Smooth muscle cell (in vitro differentiated cells): ENCODE measurements around the gene RAE1. TPM values are rescaled to one million over a fixed set of nuclear protein-coding genes. Genes with fewer than 3 reads are reported as not detected.

Experiments
- DNase-seq: peaks from one replicate; lab custom pipeline; 2025; ENCODE audit not compliant: unreplicated experiment; lab: John Stamatoyannopoulos, UW
- H2AFZ ChIP-seq: fragments of 200-600 bp; sonication (generic); 2 replicates; pipeline ENCODE4 v1.6.0; 2016; ENCODE audit warnings: antibody characterized with exemption, low read depth, mild to moderate bottlenecking
- H3F3A ChIP-seq: fragments of 200-600 bp; sonication (generic); 2 replicates; pipeline ENCODE4 v1.6.0; 2017; ENCODE audit warnings: antibody characterized with exemption, low read depth
- H3K27ac ChIP-seq: fragments of 200-600 bp; sonication (generic); 2 replicates; pipeline ENCODE4 v1.5.1; 2016; ENCODE audit warnings: low read depth, mild to moderate bottlenecking
- H3K27me3 ChIP-seq: fragments of 200-600 bp; sonication (generic); 2 replicates; pipeline ENCODE4 v1.6.1; 2016; ENCODE audit warnings: low read depth, mild to moderate bottlenecking
- H3K36me3 ChIP-seq: fragments of 200-600 bp; sonication (generic); 2 replicates; pipeline ENCODE4 v1.5.1; 2016; ENCODE audit warnings: low read depth
- H3K4me1 ChIP-seq: fragments of 200-600 bp; sonication (generic); 2 replicates; pipeline ENCODE4 v1.5.1; 2016; ENCODE audit warnings: low read depth
- H3K4me2 ChIP-seq: fragments of 200-600 bp; sonication (generic); 2 replicates; pipeline ENCODE4 v1.6.0; 2016; ENCODE audit warnings: mild to moderate bottlenecking
- H3K4me3 ChIP-seq: fragments of 200-600 bp; sonication (generic); 2 replicates; pipeline ENCODE4 v1.5.1; 2016; ENCODE audit warnings: mild to moderate bottlenecking
- H3K79me2 ChIP-seq: fragments of 200-600 bp; sonication (generic); 2 replicates; pipeline ENCODE4 v1.6.0; 2016; ENCODE audit warnings: low read depth, mild to moderate bottlenecking
- H3K9ac ChIP-seq: fragments of 200-600 bp; sonication (generic); 2 replicates; pipeline ENCODE4 v1.6.0; 2016; ENCODE audit warnings: low read depth
- H3K9me3 ChIP-seq: fragments of 200-600 bp; sonication (generic); replicated peaks from 2 replicates; pipeline ENCODE4 v1.5.1; 2016; ENCODE audit warnings: low read depth
- H4K20me1 ChIP-seq: fragments of 200-600 bp; sonication (generic); 2 replicates; pipeline ENCODE4 v1.6.0; 2016; ENCODE audit warnings: low read depth
- WGBS: methylation state at CpG from one replicate; pipeline ENCODE4 v1.1.7; 2016; ENCODE audit warnings: low lambda C conversion rate; 5-methylcytosine and 5-hydroxymethylcytosine counted together
- polyA plus RNA-seq: library from polyadenylated mRNA; unstranded; fragments of >200 nt; fragmentation: Nextera tagmentation; extraction: Ambion mirVana; gene quantifications from 2 replicates; pipeline ENCODE4 v1.2.1, GENCODE V29; 2016
- total RNA-seq: library from RNA; depleted of rRNA; stranded (reverse); fragments of >200 nt; gene quantifications from 2 replicates; pipeline ENCODE4 v1.2.3, GENCODE V29; 2014
- TF ChIP-seq, protein P1 (sequence below): fragments of 200-600 bp; sonication (generic); IDR thresholded peaks from 2 replicates; pipeline ENCODE4 v1.5.1; 2017; ENCODE audit warnings: borderline replicate concordance, mild to moderate bottlenecking, antibody characterized with exemption; ENCODE audit not compliant: insufficient read depth, poor library complexity, severe bottlenecking

The RAE1 gene, protein sequence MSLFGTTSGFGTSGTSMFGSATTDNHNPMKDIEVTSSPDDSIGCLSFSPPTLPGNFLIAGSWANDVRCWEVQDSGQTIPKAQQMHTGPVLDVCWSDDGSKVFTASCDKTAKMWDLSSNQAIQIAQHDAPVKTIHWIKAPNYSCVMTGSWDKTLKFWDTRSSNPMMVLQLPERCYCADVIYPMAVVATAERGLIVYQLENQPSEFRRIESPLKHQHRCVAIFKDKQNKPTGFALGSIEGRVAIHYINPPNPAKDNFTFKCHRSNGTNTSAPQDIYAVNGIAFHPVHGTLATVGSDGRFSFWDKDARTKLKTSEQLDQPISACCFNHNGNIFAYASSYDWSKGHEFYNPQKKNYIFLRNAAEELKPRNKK
- total RNA-seq, result 34.9 and 35.6 TPM in 2 replicates
- polyA plus RNA-seq, result 53.5 and 61.7 TPM in 2 replicates

DNA sequence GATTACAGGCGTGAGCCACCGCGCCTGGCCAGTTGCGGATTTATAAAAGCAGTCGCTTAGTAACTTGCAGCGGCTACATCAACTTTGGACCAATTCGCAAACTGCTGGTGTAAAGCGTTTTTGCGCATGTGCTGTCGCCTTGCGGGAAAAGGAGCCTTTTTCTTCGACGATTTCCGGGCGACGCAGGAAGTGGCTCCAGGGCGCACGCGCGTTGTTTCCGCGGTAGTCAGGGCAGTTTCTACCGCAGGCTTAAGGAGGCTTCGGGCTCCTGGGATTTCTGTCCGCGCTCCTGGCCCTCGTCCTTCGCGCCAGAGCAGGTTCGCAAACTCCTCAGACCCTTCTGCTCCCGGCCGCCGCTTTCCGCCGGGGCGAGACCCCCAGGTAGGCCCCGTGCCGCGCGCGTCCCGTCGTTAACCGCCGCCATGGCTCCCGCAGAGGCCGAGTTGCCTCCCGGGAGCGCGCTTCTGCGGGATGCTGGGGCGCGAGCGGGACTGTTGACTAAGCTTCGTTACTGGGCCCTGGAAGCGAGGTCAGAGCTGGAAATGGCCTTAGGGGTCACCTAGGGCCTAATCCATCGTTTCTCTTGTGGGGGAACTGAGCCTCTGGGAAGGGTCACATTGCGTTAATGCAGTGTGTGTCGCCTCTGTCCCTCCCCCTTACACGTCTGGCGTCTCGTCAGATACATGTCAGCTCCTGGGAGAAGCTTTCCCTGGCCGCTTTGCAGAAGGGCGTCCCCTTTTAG lies at the start of gene RAE1:
Gene RAE1, plus strand, starts transcription at position 214 of the 742 bp plus-strand sequence. CDS start 2,784 bp downstream, outside the sequence.
- TF ChIP-seq, protein P1, sequence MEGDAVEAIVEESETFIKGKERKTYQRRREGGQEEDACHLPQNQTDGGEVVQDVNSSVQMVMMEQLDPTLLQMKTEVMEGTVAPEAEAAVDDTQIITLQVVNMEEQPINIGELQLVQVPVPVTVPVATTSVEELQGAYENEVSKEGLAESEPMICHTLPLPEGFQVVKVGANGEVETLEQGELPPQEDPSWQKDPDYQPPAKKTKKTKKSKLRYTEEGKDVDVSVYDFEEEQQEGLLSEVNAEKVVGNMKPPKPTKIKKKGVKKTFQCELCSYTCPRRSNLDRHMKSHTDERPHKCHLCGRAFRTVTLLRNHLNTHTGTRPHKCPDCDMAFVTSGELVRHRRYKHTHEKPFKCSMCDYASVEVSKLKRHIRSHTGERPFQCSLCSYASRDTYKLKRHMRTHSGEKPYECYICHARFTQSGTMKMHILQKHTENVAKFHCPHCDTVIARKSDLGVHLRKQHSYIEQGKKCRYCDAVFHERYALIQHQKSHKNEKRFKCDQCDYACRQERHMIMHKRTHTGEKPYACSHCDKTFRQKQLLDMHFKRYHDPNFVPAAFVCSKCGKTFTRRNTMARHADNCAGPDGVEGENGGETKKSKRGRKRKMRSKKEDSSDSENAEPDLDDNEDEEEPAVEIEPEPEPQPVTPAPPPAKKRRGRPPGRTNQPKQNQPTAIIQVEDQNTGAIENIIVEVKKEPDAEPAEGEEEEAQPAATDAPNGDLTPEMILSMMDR, result no peak

DNA sequence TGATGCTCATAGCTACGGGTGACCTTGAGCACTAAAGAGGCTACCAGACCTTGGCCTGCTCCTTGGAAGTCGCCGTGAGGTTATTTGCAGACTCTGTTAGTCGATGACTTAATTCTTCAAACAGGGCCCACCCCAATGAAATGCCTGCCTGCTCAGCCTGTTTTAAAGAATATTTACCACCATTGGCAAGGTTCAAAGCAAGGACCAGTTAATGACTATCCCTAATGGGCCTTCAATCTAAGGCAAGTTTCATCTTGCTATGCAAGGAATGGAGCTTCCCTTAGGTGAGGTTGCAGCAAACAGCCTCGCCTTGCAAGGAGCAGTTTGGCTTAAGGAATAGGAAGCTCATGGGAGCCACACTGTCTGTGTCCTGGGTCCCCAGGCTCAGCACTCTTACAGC lies 44.3 kb upstream of the RAE1 start:
- no peak for DNase-seq
- Histone ChIP-seq H3K4me2 (no peak overlapping the region), H2AFZ (no peak overlapping the region), H4K20me1 (no peaks in the 10 kb centered on the region), H3K4me1 (no peaks in the 10 kb centered on the region), H3K27me3 (no peaks in the 10 kb centered on the region), H3F3A (no peaks in the 10 kb centered on the region), H3K9ac (no peak overlapping the region), H3K27ac (no peak overlapping the region), H3K9me3 (no peaks in the 10 kb centered on the region), H3K4me3 (no peak overlapping the region), H3K79me2 (no peaks in the 10 kb centered on the region), H3K36me3 (no peaks in the 10 kb centered on the region)
- TF ChIP-seq, protein P1, result no peak
- 79% methylated on average over 5 of the region's 5 CpGs for WGBS

More for the DNA sequence above, at the start of gene RAE1:
- Histone ChIP-seq H3K4me3 (peak within 1 kb of the TSS; percentile 86), H3K9ac (peak within 1 kb of the TSS; percentile 98), H4K20me1 (peaks cover 26% of the 10 kb centered on the region), H3K4me1 (peaks cover 6% of the 10 kb centered on the region), H3K27me3 (no peaks in the 10 kb centered on the region), H3K79me2 (peaks cover 35% of the 10 kb centered on the region), H3K36me3 (peaks cover 11% of the 10 kb centered on the region), H3K9me3 (no peaks in the 10 kb centered on the region), H2AFZ (peak within 1 kb of the TSS; percentile 96), H3K27ac (peak within 1 kb of the TSS; percentile 91), H3K4me2 (peak within 1 kb of the TSS; percentile 89), H3F3A (peaks cover 5% of the 10 kb centered on the region)
- WGBS, result under 1% methylated on average over 64 of the region's 64 CpGs
- DNase-seq, result peak; percentile 71

DNA sequence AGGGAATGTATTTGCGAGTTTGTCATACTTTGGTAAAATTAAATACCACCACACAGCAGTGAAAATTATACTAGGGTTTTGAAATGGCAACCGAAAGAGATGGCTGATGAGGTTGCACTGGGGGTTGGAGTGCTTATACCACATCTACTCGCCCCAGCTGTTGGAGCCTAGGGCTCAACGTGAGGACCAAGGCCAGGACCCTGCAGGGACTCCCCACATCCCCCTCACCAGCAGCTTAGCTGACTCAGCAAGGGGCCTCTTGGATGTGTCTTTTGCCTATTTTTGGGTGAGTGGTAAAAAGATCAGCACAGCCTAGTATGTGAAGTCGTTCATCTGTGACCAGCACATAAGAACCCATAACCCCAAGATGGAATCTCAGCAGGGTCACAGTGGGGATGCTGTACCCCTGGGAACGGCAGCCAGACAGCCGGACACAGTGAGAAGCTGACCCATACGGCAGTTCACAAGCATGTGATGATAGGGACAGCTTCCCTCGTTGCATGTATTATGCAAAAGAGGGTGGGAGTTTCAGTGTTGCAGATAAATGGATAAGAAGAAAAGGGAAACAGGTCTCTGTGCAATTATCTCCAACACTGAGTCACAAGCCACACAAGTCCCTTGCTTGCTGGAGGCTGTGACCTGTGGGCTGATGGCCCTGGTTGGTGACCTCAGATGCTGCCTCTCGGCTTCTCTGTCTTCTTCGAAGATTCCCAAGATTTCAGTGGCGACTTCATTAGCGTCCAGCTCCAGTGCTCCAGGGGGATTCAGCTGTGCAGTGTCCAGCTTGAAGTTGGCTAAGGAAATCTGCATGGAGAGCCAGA lies 42.4 kb upstream of the RAE1 start:
- WGBS, result 41% methylated on average over 13 of the region's 13 CpGs
- Histone ChIP-seq H3K36me3 (no peaks in the 10 kb centered on the region), H3F3A (no peaks in the 10 kb centered on the region), H2AFZ (no peak overlapping the region), H3K79me2 (no peaks in the 10 kb centered on the region), H3K9me3 (no peaks in the 10 kb centered on the region), H3K4me2 (peak overlapping the region; percentile 25), H3K27me3 (no peaks in the 10 kb centered on the region), H4K20me1 (no peaks in the 10 kb centered on the region), H3K4me1 (no peaks in the 10 kb centered on the region), H3K9ac (no peak overlapping the region), H3K27ac (no peak overlapping the region), H3K4me3 (no peak overlapping the region)
- TF ChIP-seq, protein P1, result no peak
- no peak for DNase-seq
